Large intestine (tissue), 3 donors: Measurements from ENCODE around the gene LTBP2. TPM values are rescaled to one million over a fixed set of nuclear protein-coding genes. Genes with fewer than 3 reads are reported as not detected.
A peak's percentile ranks its signal among the peaks of the same experiment; 100 is the strongest.
"Not testable (repeated sequence)": the region's sequence is repeated elsewhere in the genome, so short reads cannot be mapped to it uniquely, and the experiment has no call there.

ENCODE experiments used
- DNase-seq, 2 donors: peaks; one replicate each; pipeline versions ENCODE4 v3.0.0 to v3.0.0-alpha.2; 2013
- H3K27ac ChIP-seq: one replicate; pipeline ENCODE4 v1.5.1; 2013; ENCODE audit warnings: low read length
- H3K27me3 ChIP-seq: 2 replicates; pipeline ENCODE4 v1.6.1; 2013; ENCODE audit warnings: low read length; ENCODE audit not compliant: control insufficient read depth, insufficient read depth
- H3K36me3 ChIP-seq: 2 replicates; pipeline ENCODE4 v1.6.1; 2013; ENCODE audit warnings: low read length; ENCODE audit not compliant: control insufficient read depth, insufficient read depth
- H3K4me1 ChIP-seq: one replicate; pipeline ENCODE4 v1.6.1; 2013; ENCODE audit warnings: low read length; ENCODE audit not compliant: control insufficient read depth, insufficient read depth
- H3K4me3 ChIP-seq: one replicate; pipeline ENCODE4 v1.5.1; 2013; ENCODE audit warnings: low read length
- H3K9me3 ChIP-seq: one replicate; pipeline ENCODE4 v1.6.1; 2013; ENCODE audit warnings: mild to moderate bottlenecking, low read depth, low read length, moderate library complexity; ENCODE audit not compliant: control insufficient read depth
- WGBS: methylation state at CpG from one replicate; pipeline ENCODE4 v1.1.5; 2013; ENCODE audit warnings: low lambda C conversion rate; ENCODE audit not compliant: insufficient coverage; 5-methylcytosine and 5-hydroxymethylcytosine counted together
- polyA plus RNA-seq: library from polyadenylated mRNA; unstranded; fragments of 120-200 nt; gene quantifications from one replicate; pipeline ENCODE4 v1.2.1, GENCODE V29; 2013

LTBP2 gene
- polyA plus RNA-seq, 1 donor: 3.5 TPM

- H3K4me3 ChIP-seq: no peak overlapping the region
- H3K27me3 ChIP-seq: peaks cover 3% of the 10 kb centered on the region
- no CpG with 5 or more reads among the region's 3 CpGs for WGBS
- no peak overlapping the region for H3K27ac ChIP-seq
- H3K4me1 ChIP-seq: no peaks in the 10 kb centered on the region
- H3K36me3 ChIP-seq: no peaks in the 10 kb centered on the region
- DNase-seq: no peak
- H3K9me3 ChIP-seq: no peaks in the 10 kb centered on the region
These were observed 70.8 kb downstream of the LTBP2 start for GRCh38 chr14:74541225-74541624.

- H3K4me3 ChIP-seq: no peak overlapping the region
- no peak overlapping the region for H3K27ac ChIP-seq
- 29% methylated on average over 1 of the region's 4 CpGs for WGBS
- peaks cover 9% of the 10 kb centered on the region for H3K27me3 ChIP-seq
- H3K36me3 ChIP-seq: no peaks in the 10 kb centered on the region
- DNase-seq: no peak
- H3K4me1 ChIP-seq: no peaks in the 10 kb centered on the region
- H3K9me3 ChIP-seq: no peaks in the 10 kb centered on the region
These were observed 72.5 kb downstream of the LTBP2 start for GRCh38 chr14:74539503-74539902.

GRCh38 chr14:74538411-74539391, 73.3 kb downstream of the LTBP2 start:
- no peak for DNase-seq
- Histone ChIP-seq H3K27ac (no peak overlapping the region), H3K36me3 (no peaks in the 10 kb centered on the region), H3K4me1 (no peaks in the 10 kb centered on the region), H3K4me3 (no peak overlapping the region), H3K9me3 (no peaks in the 10 kb centered on the region), H3K27me3 (peaks cover 7% of the 10 kb centered on the region)
- 89% methylated on average over 7 of the region's 11 CpGs for WGBS

- not testable (repeated sequence) for DNase-seq, H3K4me1 ChIP-seq, H3K27ac ChIP-seq, H3K27me3 ChIP-seq, H3K9me3 ChIP-seq, H3K36me3 ChIP-seq, H3K4me3 ChIP-seq
- 17% methylated on average over 1 of the region's 3 CpGs for WGBS
These were observed 75.7 kb downstream of the LTBP2 start for GRCh38 chr14:74536336-74536735.

GRCh38 chr14:74535756-74536325, 76.2 kb downstream of the LTBP2 start:
- no CpG with 5 or more reads among the region's 10 CpGs for WGBS
- H3K9me3 ChIP-seq: no peaks in the 10 kb centered on the region
- H3K27me3 ChIP-seq: peaks cover 6% of the 10 kb centered on the region
- no peak overlapping the region for H3K4me3 ChIP-seq
- no peaks in the 10 kb centered on the region for H3K36me3 ChIP-seq
- no peak overlapping the region for H3K27ac ChIP-seq
- DNase-seq: no peak
- no peaks in the 10 kb centered on the region for H3K4me1 ChIP-seq

- WGBS: no CpG with 5 or more reads among the region's 7 CpGs
- no peak overlapping the region for H3K27ac ChIP-seq
- peaks cover 6% of the 10 kb centered on the region for H3K27me3 ChIP-seq
- no peak overlapping the region for H3K4me3 ChIP-seq
- H3K4me1 ChIP-seq: no peaks in the 10 kb centered on the region
- DNase-seq: no peak
- no peaks in the 10 kb centered on the region for H3K36me3 ChIP-seq
- no peaks in the 10 kb centered on the region for H3K9me3 ChIP-seq
These were observed 78.5 kb downstream of the LTBP2 start for GRCh38 chr14:74533576-74533975.

GRCh38 chr14:74532246-74532645, 79.8 kb downstream of the LTBP2 start:
- no peaks in the 10 kb centered on the region for H3K9me3 ChIP-seq
- peaks cover 6% of the 10 kb centered on the region for H3K27me3 ChIP-seq
- DNase-seq: no peak
- no peaks in the 10 kb centered on the region for H3K4me1 ChIP-seq
- H3K4me3 ChIP-seq: no peak overlapping the region
- H3K36me3 ChIP-seq: no peaks in the 10 kb centered on the region
- no peak overlapping the region for H3K27ac ChIP-seq
- WGBS: no CpG with 5 or more reads among the region's 10 CpGs

- H3K9me3 ChIP-seq: no peaks in the 10 kb centered on the region
- H3K27me3 ChIP-seq: peaks cover 6% of the 10 kb centered on the region
- no peak overlapping the region for H3K27ac ChIP-seq
- DNase-seq: peak in 1 of 2 donors; percentile 12
- H3K4me1 ChIP-seq: no peaks in the 10 kb centered on the region
- no peaks in the 10 kb centered on the region for H3K36me3 ChIP-seq
- no peak overlapping the region for H3K4me3 ChIP-seq
- no CpG with 5 or more reads among the region's 5 CpGs for WGBS
These were observed 80.6 kb downstream of the LTBP2 start for GRCh38 chr14:74531467-74531866.

- no peak overlapping the region for H3K4me3 ChIP-seq
- DNase-seq: no peak
- H3K27ac ChIP-seq: no peak overlapping the region
- no peaks in the 10 kb centered on the region for H3K36me3 ChIP-seq
- WGBS: no CpG with 5 or more reads among the region's 3 CpGs
- H3K27me3 ChIP-seq: peaks cover 10% of the 10 kb centered on the region
- H3K9me3 ChIP-seq: no peaks in the 10 kb centered on the region
- H3K4me1 ChIP-seq: no peaks in the 10 kb centered on the region
These were observed 81.0 kb downstream of the LTBP2 start for GRCh38 chr14:74531006-74531405.

GRCh38 chr14:74528886-74529285, 83.2 kb downstream of the LTBP2 start:
- H3K4me3 ChIP-seq: no peak overlapping the region
- DNase-seq: no peak
- H3K27ac ChIP-seq: no peak overlapping the region
- no peaks in the 10 kb centered on the region for H3K4me1 ChIP-seq
- 60% methylated on average over 1 of the region's 10 CpGs for WGBS
- peaks cover 11% of the 10 kb centered on the region for H3K27me3 ChIP-seq
- no peaks in the 10 kb centered on the region for H3K9me3 ChIP-seq
- no peaks in the 10 kb centered on the region for H3K36me3 ChIP-seq
